Upper lobe of left lung (tissue), 6 donors: ENCODE data around the gene RCOR2. TPM values are rescaled to one million over a fixed set of nuclear protein-coding genes. Genes with fewer than 3 reads are reported as not detected.

Experiments
- ATAC-seq, 2 donors: fragments of 200-7000 bp; cut with Tn5 transposase; one replicate each; pipeline ENCODE4 v1.9.1; 2022; ENCODE audit warnings: mild to moderate bottlenecking in 2 of 2, moderate library complexity in 2 of 2; ENCODE audit not compliant: low FRiP score in 2 of 2
- DNase-seq, 2 donors: peaks; one replicate each; pipeline ENCODE4 v3.0.0-alpha.2; 2019 to 2020
- H3K27ac ChIP-seq, 4 donors: fragments of 200-600 bp; sonication (generic); one replicate each; pipeline ENCODE4 v1.5.1; 2016 to 2019
- H3K27me3 ChIP-seq, 4 donors: fragments of 200-600 bp; sonication (generic); one replicate each; pipeline ENCODE4 v1.5.1; 2017 to 2019
- H3K36me3 ChIP-seq, 4 donors: fragments of 200-600 bp; sonication (generic); one replicate each; pipeline ENCODE4 v1.5.1; 2016 to 2019
- H3K4me1 ChIP-seq, 4 donors: fragments of 200-600 bp; sonication (generic); one replicate each; pipeline ENCODE4 v1.5.1; 2018 to 2019
- H3K4me3 ChIP-seq, 4 donors: fragments of 200-600 bp; sonication (generic); one replicate each; pipeline ENCODE4 v1.5.1; 2017 to 2019; ENCODE audit warnings: mild to moderate bottlenecking in 2 of 4, moderate library complexity in 1 of 4
- H3K9me3 ChIP-seq, 4 donors: fragments of 200-600 bp; sonication (generic); one replicate each; pipeline ENCODE4 v1.5.1; 2018 to 2019
- CTCF ChIP-seq, 6 experiments: fragments of 450-650 bp in 4 of 6; fragments of 200-600 bp in 2 of 6; sonication (generic) in 2 of 6; IDR thresholded peaks; one replicate each; pipeline ENCODE4 v1.5.1; 2016 to 2019; ENCODE audit warnings: antibody characterized with exemption in 6 of 6
- EP300 ChIP-seq, 4 donors: sonication (generic); formaldehyde crosslinking; IDR thresholded peaks; one replicate each; pipeline ENCODE4 v1.5.1; 2017; ENCODE audit warnings: antibody characterized with exemption in 4 of 4, control low read depth in 2 of 4
- POLR2A ChIP-seq, 4 donors: fragments of 450-650 bp; IDR thresholded peaks; one replicate each; pipeline ENCODE4 v1.5.1; 2016 to 2017; ENCODE audit warnings: antibody characterized with exemption in 4 of 4, mild to moderate bottlenecking in 2 of 4
- POLR2AphosphoS5 ChIP-seq, 2 donors: sonication (generic); formaldehyde crosslinking; IDR thresholded peaks; one replicate each; pipeline ENCODE4 v1.5.1; 2017; ENCODE audit warnings: antibody characterized with exemption in 2 of 2
- WGBS, 2 donors: methylation state at CpG; one replicate each; pipeline ENCODE4 v1.1.5; 2017 to 2018; 5-methylcytosine and 5-hydroxymethylcytosine counted together
- total RNA-seq, 6 donors: library from RNA; depleted of rRNA in 4 of 6; stranded (reverse); fragments of >200 nt in 4 of 6; gene quantifications; one replicate each; pipeline versions ENCODE4 v1.1.0 to v1.2.1, GENCODE V29; 2016 to 2021
- donor health status: DM: no; HTN: no; CAD: no; lungs with moderate emphysema.
- donor health status: DM: no; HTN: yes; CAD: no; lungs with severe emphysema.

Gene RCOR2
- total RNA-seq, 6 donors from 2014 or later = 0.14 to 0.40 TPM; not detected in 4

GRCh38 chr11:63871962-63872799 lies 44.8 kb downstream of the RCOR2 start:
- DNase-seq (peak in 1 of 2 donors; percentile 97), ATAC-seq (peak; percentile 96 to 97)
- H3K27ac ChIP-seq = peak overlapping the region; percentile 47 to 69 (median 59)
- no peaks in the 10 kb centered on the region for H3K27me3 ChIP-seq
- H3K36me3 ChIP-seq = no peaks in the 10 kb centered on the region
- peaks cover 69 to 83% (median 81%) of the 10 kb centered on the region in 4 donors for H3K4me1 ChIP-seq
- peak in 2 of 4 donors; percentile 25 to 68 for TF ChIP-seq POLR2A (IDR thresholded peaks at IDR 0.05)
- TF ChIP-seq POLR2AphosphoS5 (IDR thresholded peaks at IDR 0.05) = peak; percentile 80 to 89
- TF ChIP-seq EP300 (IDR thresholded peaks at IDR 0.05) = peak in 1 of 4 donors; percentile 75
- TF ChIP-seq CTCF (IDR thresholded peaks at IDR 0.05) = peak; percentile 31 to 74 (median 62)
- H3K9me3 ChIP-seq = no peaks in the 10 kb centered on the region
- peak overlapping the region in 1 of 4 donors; percentile 3 for H3K4me3 ChIP-seq
- 12 to 22% methylated on average over 9 to 11 of the region's 11 CpGs for WGBS, 2 donors

GRCh38 chr11:63870351-63871140 lies 46.4 kb downstream of the RCOR2 start:
- 56 to 71% methylated on average over 11 to 14 of the region's 14 CpGs for WGBS, 2 donors
- DNase-seq = peak in 1 of 2 donors; percentile 56
- no peak for TF ChIP-seq EP300 (IDR thresholded peaks at IDR 0.05)
- no peak for TF ChIP-seq CTCF (IDR thresholded peaks at IDR 0.05)
- no peak for TF ChIP-seq POLR2A (IDR thresholded peaks at IDR 0.05)
- TF ChIP-seq POLR2AphosphoS5 (IDR thresholded peaks at IDR 0.05) = no peak
- no peak overlapping the region for H3K4me3 ChIP-seq
- no peaks in the 10 kb centered on the region for H3K27me3 ChIP-seq
- peak overlapping the region; percentile 32 to 76 (median 64) for H3K27ac ChIP-seq
- H3K9me3 ChIP-seq = no peaks in the 10 kb centered on the region
- no peak for ATAC-seq
- H3K36me3 ChIP-seq = no peaks in the 10 kb centered on the region
- H3K4me1 ChIP-seq = peaks cover 85 to 99% (median 96%) of the 10 kb centered on the region in 4 donors

- no peak overlapping the region for H3K4me3 ChIP-seq
- ATAC-seq = no peak
- H3K9me3 ChIP-seq = no peaks in the 10 kb centered on the region
- H3K36me3 ChIP-seq = no peaks in the 10 kb centered on the region
- 40 to 47% methylated on average over 8 of the region's 8 CpGs for WGBS, 2 donors
- peak in 1 of 2 donors; percentile 42 for TF ChIP-seq POLR2AphosphoS5 (IDR thresholded peaks at IDR 0.05)
- no peak for TF ChIP-seq EP300 (IDR thresholded peaks at IDR 0.05)
- TF ChIP-seq POLR2A (IDR thresholded peaks at IDR 0.05) = no peak
- peak overlapping the region; percentile 32 to 76 (median 64) for H3K27ac ChIP-seq
- H3K4me1 ChIP-seq = peaks cover 92 to 99% (median 97%) of the 10 kb centered on the region in 4 donors
- no peaks in the 10 kb centered on the region for H3K27me3 ChIP-seq
- DNase-seq = peak in 1 of 2 donors; percentile 55
Observed at GRCh38 chr11:63869683-63870082, 47.3 kb downstream of the RCOR2 start.

GRCh38 chr11:63869171-63869591 lies 47.8 kb downstream of the RCOR2 start:
- Histone ChIP-seq H3K27ac (peak overlapping the region; percentile 32 to 76 (median 64)), H3K27me3 (no peaks in the 10 kb centered on the region), H3K4me3 (no peak overlapping the region), H3K4me1 (peaks cover 88 to 97% (median 94%) of the 10 kb centered on the region in 4 donors), H3K9me3 (no peaks in the 10 kb centered on the region), H3K36me3 (no peaks in the 10 kb centered on the region)
- ATAC-seq (no peak), DNase-seq (peak in 1 of 2 donors; percentile 51)
- 69 to 81% methylated on average over 2 to 7 of the region's 7 CpGs for WGBS, 2 donors
- TF ChIP-seq EP300 (IDR thresholded peaks at IDR 0.05) = no peak
- TF ChIP-seq POLR2AphosphoS5 (IDR thresholded peaks at IDR 0.05) = no peak
- no peak for TF ChIP-seq POLR2A (IDR thresholded peaks at IDR 0.05)
- no peak for TF ChIP-seq CTCF (IDR thresholded peaks at IDR 0.05)
